ENCODE results near the gene PLEKHA5.

- TF ChIP-seq CTCF (IDR thresholded peaks at IDR 0.05) (no peak), POLR2A (IDR thresholded peaks at IDR 0.05) (no peak)
Observed at GRCh38 chr12:19082365-19082911, 47.1 kb upstream of the PLEKHA5 start.

Measured in heart left ventricle (tissue), 13 donors.